Chondrocyte (in vitro differentiated cells): ENCODE data around the gene CNN3. TPM values are rescaled to one million over a fixed set of nuclear protein-coding genes. Genes with fewer than 3 reads are reported as not detected.

Experiments
- DNase-seq: peaks from one replicate; pipeline ENCODE4 v3.0.0; 2021; ENCODE audit warnings: mixed read lengths, low spot score
- H3K27ac Mint-ChIP-seq: one replicate; pipeline ENCODE4 v1.8.0; 2021; ENCODE audit warnings: mild to moderate bottlenecking, moderate library complexity, mixed read lengths; ENCODE audit not compliant: unreplicated experiment
- H3K27me3 Mint-ChIP-seq: 2 replicates; pipeline ENCODE4 v1.8.0; 2021; ENCODE audit warnings: low read depth, mixed read lengths
- H3K36me3 Mint-ChIP-seq: 2 replicates; pipeline ENCODE4 v1.8.0; 2021; ENCODE audit warnings: low read depth, mixed read lengths
- H3K4me1 Mint-ChIP-seq: 2 replicates; pipeline ENCODE4 v1.8.0; 2021; ENCODE audit warnings: low read depth, mild to moderate bottlenecking, mixed read lengths
- H3K4me3 Mint-ChIP-seq: one replicate; pipeline ENCODE4 v1.8.0; 2021; ENCODE audit warnings: mild to moderate bottlenecking, moderate library complexity, mixed read lengths; ENCODE audit not compliant: unreplicated experiment
- H3K9me3 Mint-ChIP-seq: 2 replicates; pipeline ENCODE4 v1.8.0; 2021; ENCODE audit warnings: low read depth, mixed read lengths
- CTCF ChIP-seq: fragments of 200-600 bp; sonication (generic); IDR thresholded peaks from 2 replicates; pipeline ENCODE4 v1.5.0; 2021; ENCODE audit warnings: antibody characterized with exemption, mild to moderate bottlenecking, moderate library complexity
- total RNA-seq: library from RNA; stranded (reverse); gene quantifications from 3 replicates; pipeline ENCODE4 v1.2.1, GENCODE V29; 2021

Gene CNN3
- total RNA-seq, 1 donor from 2014 or later, result 242 TPM

- TF ChIP-seq CTCF, result no peak
- no peak overlapping the region for H3K27ac Mint-ChIP-seq
- H3K27me3 Mint-ChIP-seq, result no peaks in the 10 kb centered on the region
- peaks cover 27% of the 10 kb centered on the region for H3K4me1 Mint-ChIP-seq
- H3K9me3 Mint-ChIP-seq, result no peaks in the 10 kb centered on the region
- peaks cover 7% of the 10 kb centered on the region for H3K36me3 Mint-ChIP-seq
- DNase-seq, result no peak
- H3K4me3 Mint-ChIP-seq, result no peak overlapping the region
These were observed 39.8 kb downstream of the CNN3 start for GRCh38 chr1:94887106-94887505.

- peak overlapping the region; percentile 22 for H3K27ac Mint-ChIP-seq
- H3K36me3 Mint-ChIP-seq, result peaks cover 7% of the 10 kb centered on the region
- no peak for DNase-seq
- peaks cover 27% of the 10 kb centered on the region for H3K4me1 Mint-ChIP-seq
- H3K4me3 Mint-ChIP-seq, result no peak overlapping the region
- H3K27me3 Mint-ChIP-seq, result no peaks in the 10 kb centered on the region
- TF ChIP-seq CTCF, result no peak
- no peaks in the 10 kb centered on the region for H3K9me3 Mint-ChIP-seq
These were observed 40.5 kb downstream of the CNN3 start for GRCh38 chr1:94886361-94886760.

GRCh38 chr1:94884507-94884906 lies 42.4 kb downstream of the CNN3 start:
- H3K4me1 Mint-ChIP-seq, result peaks cover 27% of the 10 kb centered on the region
- H3K4me3 Mint-ChIP-seq, result peak overlapping the region; percentile 20
- TF ChIP-seq CTCF, result no peak
- H3K36me3 Mint-ChIP-seq, result no peaks in the 10 kb centered on the region
- peak overlapping the region; percentile 89 for H3K27ac Mint-ChIP-seq
- no peaks in the 10 kb centered on the region for H3K9me3 Mint-ChIP-seq
- H3K27me3 Mint-ChIP-seq, result no peaks in the 10 kb centered on the region
- DNase-seq, result no peak

- no peak for DNase-seq
- Mint-ChIP-seq H3K4me3 (peak overlapping the region; percentile 20), H3K27ac (peak overlapping the region; percentile 89), H3K27me3 (no peaks in the 10 kb centered on the region), H3K4me1 (peaks cover 27% of the 10 kb centered on the region), H3K36me3 (no peaks in the 10 kb centered on the region), H3K9me3 (no peaks in the 10 kb centered on the region)
- peak; percentile 8 for TF ChIP-seq CTCF
These were observed 42.8 kb downstream of the CNN3 start for GRCh38 chr1:94884106-94884505.

GRCh38 chr1:94883691-94884090 lies 43.2 kb downstream of the CNN3 start:
- no peaks in the 10 kb centered on the region for H3K36me3 Mint-ChIP-seq
- no peaks in the 10 kb centered on the region for H3K9me3 Mint-ChIP-seq
- no peak for DNase-seq
- no peak overlapping the region for H3K4me3 Mint-ChIP-seq
- no peak for TF ChIP-seq CTCF
- H3K4me1 Mint-ChIP-seq, result peaks cover 27% of the 10 kb centered on the region
- H3K27ac Mint-ChIP-seq, result peak overlapping the region; percentile 89
- H3K27me3 Mint-ChIP-seq, result no peaks in the 10 kb centered on the region
